OCI-LY7 (cell line): Measurements from ENCODE around the gene PES1. TPM values are rescaled to one million over a fixed set of nuclear protein-coding genes. Genes with fewer than 3 reads are reported as not detected.

Source experiments
- BruUV-seq: library from RNA; stranded (reverse); fragments of 400-500 nt; replicated peaks from 2 replicates; lab custom pipeline; 2021; lab: Mats Ljungman, UMichigan
- CTCF ChIA-PET: fragments of 300-600 bp; sonication (Branson Sonifier 250); formaldehyde crosslinking; loops from one replicate; lab custom pipeline; 2022; ENCODE audit warnings: antibody characterized with exemption; ENCODE audit not compliant: unreplicated experiment; lab: Charles Lee
- POLR2A ChIA-PET: fragments of 300-600 bp; sonication (Branson Sonifier 250); formaldehyde crosslinking; loops from one replicate; lab custom pipeline; 2022; ENCODE audit warnings: antibody characterized with exemption; lab: Charles Lee
- DNase-seq: peaks from one replicate; pipeline ENCODE4 v3.0.0-alpha.2; 2015; ENCODE audit warnings: low spot score
- H2AFZ ChIP-seq: fragments of 200-600 bp; sonication (generic), shearing (Covaris generic); 2 replicates; pipeline ENCODE4 v1.6.1; 2014; ENCODE audit warnings: mild to moderate bottlenecking, antibody characterized with exemption, low read length, moderate library complexity
- H3K27ac ChIP-seq: fragments of 200-600 bp; sonication (generic); 2 replicates; pipeline ENCODE4 v1.5.1; 2014; ENCODE audit warnings: mixed run types, low read depth, mild to moderate bottlenecking, moderate library complexity, low read length, inconsistent platforms; ENCODE audit not compliant: poor library complexity, severe bottlenecking
- H3K36me3 ChIP-seq: fragments of 200-600 bp; sonication (generic); 2 replicates; pipeline ENCODE4 v1.6.1; 2014; ENCODE audit warnings: mild to moderate bottlenecking, antibody characterized with exemption, low read length, moderate library complexity, mixed read lengths; ENCODE audit not compliant: insufficient read depth
- H3K4me1 ChIP-seq: fragments of 200-600 bp; sonication (generic); 2 replicates; pipeline ENCODE4 v1.5.1; 2014; ENCODE audit warnings: mild to moderate bottlenecking, low read length; ENCODE audit not compliant: insufficient read depth, poor library complexity, severe bottlenecking
- H3K4me2 ChIP-seq: fragments of 200-600 bp; sonication (generic); 2 replicates; pipeline ENCODE4 v1.6.1; 2014; ENCODE audit warnings: mild to moderate bottlenecking, low read length
- H3K4me3 ChIP-seq: fragments of 200-600 bp; sonication (generic); 2 replicates; pipeline ENCODE4 v1.5.1; 2014; ENCODE audit warnings: mild to moderate bottlenecking, low read depth, low read length; ENCODE audit not compliant: poor library complexity, severe bottlenecking
- H3K79me2 ChIP-seq: fragments of 200-600 bp; sonication (generic); 2 replicates; pipeline ENCODE4 v1.6.1; 2016; ENCODE audit warnings: low read depth, mild to moderate bottlenecking, low read length, moderate library complexity, mixed read lengths; ENCODE audit not compliant: insufficient read depth
- H3K9me2 ChIP-seq: fragments of 200-600 bp; sonication (generic); 2 replicates; pipeline ENCODE4 v1.6.1; 2016; ENCODE audit warnings: mild to moderate bottlenecking, low read length, mixed read lengths; ENCODE audit not compliant: insufficient read depth
- H3K9me3 ChIP-seq: fragments of 200-600 bp; sonication (generic); 2 replicates; pipeline ENCODE4 v1.6.1; 2014; ENCODE audit warnings: mild to moderate bottlenecking, mixed run types, low read length, mixed read lengths
- H4K20me1 ChIP-seq: fragments of 200-600 bp; sonication (generic); 2 replicates; pipeline ENCODE4 v1.6.1; 2014; ENCODE audit warnings: mild to moderate bottlenecking, antibody characterized with exemption, low read length, moderate library complexity, mixed read lengths; ENCODE audit not compliant: insufficient read depth
- EZH2phosphoT487 ChIP-seq: fragments of 200-600 bp; sonication (generic); IDR thresholded peaks from 2 replicates; pipeline ENCODE4 v1.6.1; 2018; ENCODE audit warnings: low read depth, borderline replicate concordance, mild to moderate bottlenecking, mixed run types, antibody characterized with exemption, low read length, moderate library complexity, mixed read lengths
- intact Hi-C: fragments of 100-400 bp; cut with micrococcal nuclease; formaldehyde crosslinking; loops from one replicate; pipeline ENCODE4 v1.10.0; 2022; ENCODE audit not compliant: unreplicated experiment
- total RNA-seq, 2 experiments: library from RNA; depleted of rRNA in 1 of 2; stranded (reverse); fragments of >200 nt in 1 of 2; shearing (Covaris generic) in 1 of 2; gene quantifications; 2 replicates each; pipeline ENCODE4 v1.2.3, GENCODE V29; 2014 to 2022
- TF ChIP-seq, protein P1 (sequence below): fragments of 200-600 bp; sonication (generic); conservative IDR thresholded peaks from 2 replicates; pipeline ENCODE4 v1.5.1; 2014; ENCODE audit warnings: mild to moderate bottlenecking, antibody characterized with exemption, low read length, moderate library complexity, mixed read lengths

PES1 gene
- total RNA-seq, 2 experiments from 2014 or later, result 78.2 to 107 TPM

DNA sequence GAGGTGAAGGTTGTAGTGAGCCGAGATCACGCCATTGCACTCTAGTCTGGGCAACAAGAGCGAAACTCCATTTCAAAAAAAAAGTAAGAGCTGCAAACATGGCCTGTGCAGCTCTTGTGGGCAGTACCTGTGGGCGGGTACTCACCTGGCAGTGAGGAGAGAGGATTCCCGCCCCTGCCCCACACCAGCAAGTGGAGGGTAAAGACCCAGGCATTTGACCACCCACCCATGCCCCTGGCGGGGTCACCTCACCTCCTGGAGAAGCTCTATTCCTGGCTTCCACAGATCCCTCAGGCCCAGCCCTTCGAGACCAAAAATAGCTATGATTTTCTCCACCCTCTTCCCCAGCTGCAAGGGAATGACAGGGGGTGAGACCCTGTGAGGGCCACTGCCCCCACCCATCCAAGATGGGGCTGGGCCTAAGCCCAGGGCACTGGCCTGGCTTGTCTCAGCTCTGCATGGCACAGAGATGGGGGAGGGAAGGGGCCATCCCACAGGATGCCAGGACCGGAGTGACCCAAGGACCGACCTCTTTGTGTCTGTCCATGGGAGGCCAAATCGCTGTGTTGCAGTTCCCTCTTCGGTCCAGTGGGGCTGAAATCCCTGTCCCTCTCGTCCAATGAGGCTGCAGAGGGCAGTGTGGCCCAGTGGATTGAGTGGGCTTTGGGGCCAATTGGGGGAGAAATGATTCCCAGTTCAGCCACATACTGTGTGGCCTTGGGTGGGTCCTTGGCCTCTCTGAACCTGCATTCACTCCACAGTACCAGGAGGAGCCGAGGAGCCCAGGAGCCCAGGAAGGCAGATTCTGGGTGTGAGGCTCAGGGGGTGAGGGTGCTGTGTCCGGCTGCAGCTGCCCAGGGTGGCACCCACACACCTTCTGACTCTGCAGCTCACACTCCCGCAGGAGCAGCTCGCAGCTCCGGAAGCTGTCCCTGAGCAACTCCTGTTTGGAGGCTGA is 59.8 kb downstream of the PES1 start:
- no peaks in the 10 kb centered on the region for H4K20me1 ChIP-seq
- TF ChIP-seq EZH2phosphoT487, result no peak
- H3K9me2 ChIP-seq, result no peaks in the 10 kb centered on the region
- no TSS peak for BruUV-seq
- H3K36me3 ChIP-seq, result no peaks in the 10 kb centered on the region
- DNase-seq, result no peak
- no peaks in the 10 kb centered on the region for H3K4me1 ChIP-seq
- no peak overlapping the region for H3K4me2 ChIP-seq
- H2AFZ ChIP-seq, result no peak overlapping the region
- intact Hi-C loops, result no loop called here
- H3K4me3 ChIP-seq, result no peak overlapping the region
- H3K27ac ChIP-seq, result no peak overlapping the region
- H3K79me2 ChIP-seq, result no peaks in the 10 kb centered on the region
- ChIA-PET POLR2A (no interaction called here), CTCF (no interaction called here)
- H3K9me3 ChIP-seq, result no peaks in the 10 kb centered on the region

DNA sequence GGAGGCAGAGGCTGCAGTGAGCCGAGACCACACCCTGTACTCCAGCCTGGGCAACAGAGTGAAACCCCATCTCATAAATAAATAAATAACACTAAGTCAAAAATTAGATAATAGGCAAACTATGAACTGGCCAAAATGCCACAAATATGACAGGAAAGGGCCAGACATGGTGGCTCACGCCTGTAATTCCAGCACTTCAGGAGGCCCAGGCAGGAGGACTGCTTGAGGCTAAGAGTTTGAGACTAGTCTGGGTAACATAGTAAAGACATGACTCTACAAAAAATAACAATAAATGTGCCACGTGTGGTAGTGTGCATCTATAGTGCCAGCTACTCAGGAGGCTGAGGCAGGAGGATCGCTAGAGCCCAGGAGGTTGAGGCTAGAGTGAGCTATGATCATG is 65.1 kb downstream of the PES1 start:
- intact Hi-C loops, result no loop called here
- no peak overlapping the region for H2AFZ ChIP-seq
- CTCF ChIA-PET, result no interaction called here
- no peaks in the 10 kb centered on the region for H3K4me1 ChIP-seq
- TF ChIP-seq EZH2phosphoT487, result no peak
- TF ChIP-seq, protein P1, sequence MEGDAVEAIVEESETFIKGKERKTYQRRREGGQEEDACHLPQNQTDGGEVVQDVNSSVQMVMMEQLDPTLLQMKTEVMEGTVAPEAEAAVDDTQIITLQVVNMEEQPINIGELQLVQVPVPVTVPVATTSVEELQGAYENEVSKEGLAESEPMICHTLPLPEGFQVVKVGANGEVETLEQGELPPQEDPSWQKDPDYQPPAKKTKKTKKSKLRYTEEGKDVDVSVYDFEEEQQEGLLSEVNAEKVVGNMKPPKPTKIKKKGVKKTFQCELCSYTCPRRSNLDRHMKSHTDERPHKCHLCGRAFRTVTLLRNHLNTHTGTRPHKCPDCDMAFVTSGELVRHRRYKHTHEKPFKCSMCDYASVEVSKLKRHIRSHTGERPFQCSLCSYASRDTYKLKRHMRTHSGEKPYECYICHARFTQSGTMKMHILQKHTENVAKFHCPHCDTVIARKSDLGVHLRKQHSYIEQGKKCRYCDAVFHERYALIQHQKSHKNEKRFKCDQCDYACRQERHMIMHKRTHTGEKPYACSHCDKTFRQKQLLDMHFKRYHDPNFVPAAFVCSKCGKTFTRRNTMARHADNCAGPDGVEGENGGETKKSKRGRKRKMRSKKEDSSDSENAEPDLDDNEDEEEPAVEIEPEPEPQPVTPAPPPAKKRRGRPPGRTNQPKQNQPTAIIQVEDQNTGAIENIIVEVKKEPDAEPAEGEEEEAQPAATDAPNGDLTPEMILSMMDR, result no peak
- no TSS peak for BruUV-seq
- no peak overlapping the region for H3K4me3 ChIP-seq
- H3K9me3 ChIP-seq, result no peaks in the 10 kb centered on the region
- POLR2A ChIA-PET, result no interaction called here
- H3K4me2 ChIP-seq, result no peak overlapping the region
- no peak overlapping the region for H3K27ac ChIP-seq
- DNase-seq, result no peak
- H3K9me2 ChIP-seq, result no peaks in the 10 kb centered on the region
- no peaks in the 10 kb centered on the region for H3K36me3 ChIP-seq
- no peaks in the 10 kb centered on the region for H3K79me2 ChIP-seq
- no peaks in the 10 kb centered on the region for H4K20me1 ChIP-seq

Other genes starting within 250 kb of the PES1 start
- gene SF3A1, start 235.0 kb downstream of the PES1 start, total RNA-seq (2014; rRNA removed; shearing (Covaris generic)), result 44.9 and 71.8 TPM in 2 replicates
- gene SF3A1, start 235.0 kb downstream of the PES1 start, total RNA-seq (2022), result 199 and 200 TPM in 2 replicates
- gene CCDC157, start 234.9 kb downstream of the PES1 start, total RNA-seq (2014; rRNA removed; shearing (Covaris generic)), result 3.4 and 4.7 TPM in 2 replicates
- gene CCDC157, start 234.9 kb downstream of the PES1 start, total RNA-seq (2022), result 3.1 and 3.3 TPM in 2 replicates
- gene RNF215, start 204.5 kb downstream of the PES1 start, total RNA-seq (2014; rRNA removed; shearing (Covaris generic)), result 6.9 and 8.0 TPM in 2 replicates
- gene RNF215, start 204.5 kb downstream of the PES1 start, total RNA-seq (2022), result 12.3 and 13.8 TPM in 2 replicates
- gene SEC14L2, start 194.9 kb downstream of the PES1 start, total RNA-seq (2014; rRNA removed; shearing (Covaris generic)), result 0.22 and 0.31 TPM in 2 replicates
- 0.11 and 0.18 TPM in 2 replicates for gene SEC14L2, start 194.9 kb downstream of the PES1 start, total RNA-seq (2022)
- gene MTFP1, start 166.1 kb downstream of the PES1 start, total RNA-seq (2014; rRNA removed; shearing (Covaris generic)), result 70.5 and 81.9 TPM in 2 replicates
- gene MTFP1, start 166.1 kb downstream of the PES1 start, total RNA-seq (2022), result 63.6 and 83.2 TPM in 2 replicates
- gene SEC14L3, start 119.9 kb downstream of the PES1 start, total RNA-seq (2014; rRNA removed; shearing (Covaris generic)), result not detected in 2 replicates
- not detected in 2 replicates for gene SEC14L3, start 119.9 kb downstream of the PES1 start, total RNA-seq (2022)
- gene SEC14L4, start 86.2 kb downstream of the PES1 start, total RNA-seq (2014; rRNA removed; shearing (Covaris generic)), result not detected in 2 replicates
- not detected in 2 replicates for gene SEC14L4, start 86.2 kb downstream of the PES1 start, total RNA-seq (2022)
- not detected in 2 replicates for gene SEC14L6, start 45.2 kb downstream of the PES1 start, total RNA-seq (2014; rRNA removed; shearing (Covaris generic))
- not detected in 2 replicates for gene SEC14L6, start 45.2 kb downstream of the PES1 start, total RNA-seq (2022)
- not detected in 2 replicates for gene GAL3ST1, start 17.2 kb downstream of the PES1 start, total RNA-seq (2014; rRNA removed; shearing (Covaris generic))
- gene GAL3ST1, start 17.2 kb downstream of the PES1 start, total RNA-seq (2022), result not detected in 2 replicates
- 0.23 TPM in 1 of 2 replicates, not detected in the other for gene TCN2, start 15.3 kb upstream of the PES1 start, total RNA-seq (2014; rRNA removed; shearing (Covaris generic))
- gene TCN2, start 15.3 kb upstream of the PES1 start, total RNA-seq (2022), result 3.4 and 3.8 TPM in 2 replicates
- gene SLC35E4, start 43.9 kb upstream of the PES1 start, total RNA-seq (2014; rRNA removed; shearing (Covaris generic)), result 3.0 and 4.0 TPM in 2 replicates
- gene SLC35E4, start 43.9 kb upstream of the PES1 start, total RNA-seq (2022), result 2.3 and 3.0 TPM in 2 replicates
- 2.2 and 5.0 TPM in 2 replicates for gene DUSP18, start 76.0 kb upstream of the PES1 start, total RNA-seq (2014; rRNA removed; shearing (Covaris generic))
- gene DUSP18, start 76.0 kb upstream of the PES1 start, total RNA-seq (2022), result 6.4 and 7.5 TPM in 2 replicates
- 0.05 and 0.19 TPM in 2 replicates for gene OSBP2, start 103.0 kb upstream of the PES1 start, total RNA-seq (2014; rRNA removed; shearing (Covaris generic))
- gene OSBP2, start 103.0 kb upstream of the PES1 start, total RNA-seq (2022), result 0.34 and 0.85 TPM in 2 replicates